HG03196 (cell line): Measurements from ENCODE around the gene CD2.

Experiments used
- ATAC-seq: cut with Tn5 transposase; IDR thresholded peaks from one replicate; pipeline ENCODE4 v1.9.1; 2021; ENCODE audit not compliant: unreplicated experiment

CD2 gene

GRCh38 chr1:116760487-116760886 is 6.3 kb downstream of the CD2 start:
- no peak for ATAC-seq

GRCh38 chr1:116760996-116761665 is 6.9 kb downstream of the CD2 start:
- no peak for ATAC-seq

GRCh38 chr1:116762281-116762680 is 8.1 kb downstream of the CD2 start:
- no peak for ATAC-seq

DNA sequence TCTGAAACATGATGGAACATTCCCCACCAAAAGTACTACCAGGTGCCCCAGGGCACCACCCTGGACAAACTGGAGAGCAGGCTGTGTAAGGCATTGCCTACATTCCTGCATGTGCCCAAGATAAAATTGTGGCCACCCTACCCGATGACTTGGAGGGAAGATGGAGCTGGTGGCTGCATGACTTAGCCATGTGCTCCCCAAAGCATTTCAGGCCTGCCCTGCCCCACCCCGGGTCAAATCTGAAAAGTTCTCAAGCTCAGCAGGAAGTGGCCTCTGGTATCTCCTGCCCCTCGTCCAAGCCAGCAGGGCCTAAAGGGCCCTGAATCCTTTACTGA is 8.5 kb downstream of the CD2 start:
- no peak for ATAC-seq

GRCh38 chr1:116763116-116763786 is 9.0 kb downstream of the CD2 start:
- no peak for ATAC-seq

- ATAC-seq, result no peak
Observed at GRCh38 chr1:116763787-116764465, 9.7 kb downstream of the CD2 start.

DNA sequence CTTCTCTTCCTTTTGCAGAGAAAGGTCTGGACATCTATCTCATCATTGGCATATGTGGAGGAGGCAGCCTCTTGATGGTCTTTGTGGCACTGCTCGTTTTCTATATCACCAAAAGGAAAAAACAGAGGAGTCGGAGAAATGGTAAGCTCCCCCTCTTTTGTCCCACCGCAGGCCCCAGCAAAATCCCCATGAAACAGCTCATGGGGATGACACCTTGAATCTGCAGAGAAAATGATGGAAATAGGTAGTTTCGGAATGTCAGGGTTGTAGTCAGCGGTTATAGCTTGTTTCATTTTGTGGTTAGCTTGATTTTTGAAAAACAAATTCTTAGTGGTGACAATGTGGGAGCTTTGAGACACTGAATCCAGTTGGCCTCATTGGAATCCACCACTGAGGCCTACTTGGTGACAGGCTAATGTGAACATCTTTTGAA is 10.3 kb downstream of the CD2 start:
- ATAC-seq, result no peak

DNA sequence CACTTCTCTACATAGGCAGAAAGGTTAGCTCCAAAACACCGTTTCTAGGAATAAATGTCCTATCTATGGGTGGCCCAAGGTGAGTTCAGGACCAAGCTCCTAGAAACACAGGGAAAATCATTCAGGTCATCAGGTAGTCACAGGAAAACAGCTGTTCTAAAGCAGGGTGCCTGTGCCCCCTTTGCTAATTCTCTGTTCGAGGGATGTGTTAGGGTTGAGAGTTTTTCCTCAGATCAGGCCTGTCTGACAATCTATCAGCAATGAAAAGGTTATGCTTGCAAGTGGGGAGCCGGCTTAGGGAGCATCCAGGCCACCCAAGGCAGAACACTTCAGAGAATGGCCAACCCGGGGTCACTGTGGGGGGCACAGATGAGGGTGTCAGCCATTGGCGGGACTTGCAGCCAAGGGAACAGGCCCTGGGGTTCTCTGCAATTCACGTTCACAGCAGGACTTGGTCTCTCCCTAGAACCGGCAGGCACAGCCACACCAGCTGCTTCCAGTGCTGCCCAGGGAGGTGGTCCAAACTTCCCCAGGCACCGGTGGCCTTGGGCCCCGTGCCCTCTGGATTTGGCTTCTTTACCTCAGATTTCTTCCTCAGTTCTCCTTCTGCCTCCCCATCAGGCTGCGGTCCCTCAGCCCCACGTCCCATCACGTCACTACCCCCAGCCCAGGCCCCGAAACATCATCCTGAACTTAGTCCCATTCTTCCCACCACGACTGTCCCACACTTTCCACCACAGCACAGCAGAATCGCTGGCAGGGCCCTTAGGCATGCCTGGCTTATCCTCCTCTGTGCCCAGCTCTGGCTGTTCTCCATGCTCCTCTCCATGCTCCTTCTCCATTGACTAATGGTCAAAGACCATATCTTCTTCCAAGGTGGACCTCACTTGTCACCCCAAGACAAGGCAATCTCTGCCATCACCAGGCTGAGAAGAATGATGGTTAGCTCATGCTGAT is 11.0 kb downstream of the CD2 start:
- no peak for ATAC-seq

GRCh38 chr1:116765962-116766361 is 11.7 kb downstream of the CD2 start:
- ATAC-seq, result no peak

GRCh38 chr1:116766616-116767469 is 12.6 kb downstream of the CD2 start:
- no peak for ATAC-seq

- ATAC-seq, result no peak
Observed at GRCh38 chr1:116767782-116768382, 13.7 kb downstream of the CD2 start.

DNA sequence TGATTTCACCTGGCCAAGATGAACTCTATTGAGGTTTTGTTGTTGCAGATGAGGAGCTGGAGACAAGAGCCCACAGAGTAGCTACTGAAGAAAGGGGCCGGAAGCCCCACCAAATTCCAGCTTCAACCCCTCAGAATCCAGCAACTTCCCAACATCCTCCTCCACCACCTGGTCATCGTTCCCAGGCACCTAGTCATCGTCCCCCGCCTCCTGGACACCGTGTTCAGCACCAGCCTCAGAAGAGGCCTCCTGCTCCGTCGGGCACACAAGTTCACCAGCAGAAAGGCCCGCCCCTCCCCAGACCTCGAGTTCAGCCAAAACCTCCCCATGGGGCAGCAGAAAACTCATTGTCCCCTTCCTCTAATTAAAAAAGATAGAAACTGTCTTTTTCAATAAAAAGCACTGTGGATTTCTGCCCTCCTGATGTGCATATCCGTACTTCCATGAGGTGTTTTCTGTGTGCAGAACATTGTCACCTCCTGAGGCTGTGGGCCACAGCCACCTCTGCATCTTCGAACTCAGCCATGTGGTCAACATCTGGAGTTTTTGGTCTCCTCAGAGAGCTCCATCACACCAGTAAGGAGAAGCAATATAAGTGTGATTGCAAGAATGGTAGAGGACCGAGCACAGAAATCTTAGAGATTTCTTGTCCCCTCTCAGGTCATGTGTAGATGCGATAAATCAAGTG is 14.3 kb downstream of the CD2 start:
- no peak for ATAC-seq

- ATAC-seq, result no peak
Observed at GRCh38 chr1:116769104-116769452, 14.8 kb downstream of the CD2 start.

DNA sequence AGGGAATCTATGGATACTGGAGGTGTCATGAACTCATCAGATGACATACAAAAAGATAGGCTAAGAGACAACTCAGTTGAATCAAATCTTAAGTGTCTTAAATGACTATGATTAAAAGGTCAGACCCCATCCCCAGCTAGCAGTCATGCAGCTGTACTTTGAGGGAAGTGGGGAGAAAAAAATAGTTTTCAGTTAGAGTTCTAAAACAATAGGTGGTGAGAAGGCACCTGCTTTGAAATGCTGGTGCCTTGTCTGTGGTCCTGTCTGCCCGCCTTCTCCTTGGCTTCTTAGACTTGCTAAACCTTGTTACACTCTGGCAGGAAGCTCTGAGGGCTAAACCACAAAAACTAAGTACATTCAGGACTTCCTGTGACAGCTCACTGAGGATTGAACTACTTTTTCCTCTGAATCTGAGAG is 15.3 kb downstream of the CD2 start:
- ATAC-seq, result peak; percentile 81

GRCh38 chr1:116769994-116770393 is 15.8 kb downstream of the CD2 start:
- ATAC-seq, result no peak

- no peak for ATAC-seq
Observed at GRCh38 chr1:116770625-116771024, 16.4 kb downstream of the CD2 start.

DNA sequence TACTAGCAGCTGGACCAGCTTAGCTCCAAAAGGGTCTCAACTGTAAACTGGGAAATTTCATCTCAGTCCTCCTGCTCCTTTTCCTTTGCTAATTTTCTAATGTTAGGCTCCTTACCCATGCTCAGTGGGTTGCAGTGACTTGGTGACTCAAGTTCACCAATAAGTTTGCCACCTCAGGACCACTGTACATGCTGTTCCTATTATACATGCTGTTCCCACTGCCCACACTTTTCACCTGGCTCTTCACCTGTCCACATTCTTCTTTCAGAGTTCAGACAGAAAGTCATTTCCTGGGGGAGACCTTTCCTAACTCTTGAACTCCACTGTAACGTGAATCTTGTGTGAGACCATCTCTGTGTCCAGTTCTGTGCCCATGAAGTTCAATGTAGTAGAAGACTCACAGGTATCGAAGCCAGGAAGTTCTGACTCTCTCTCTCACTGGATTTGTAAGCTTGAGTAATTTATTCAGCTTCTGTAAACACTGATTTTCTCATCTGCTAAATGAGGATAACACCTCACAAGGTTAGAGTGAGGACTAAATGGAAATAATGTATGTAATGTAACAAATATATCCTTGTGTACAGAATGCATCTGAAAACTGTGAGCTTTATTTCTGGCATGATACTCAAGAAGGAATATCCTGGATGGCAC is 17.9 kb downstream of the CD2 start:
- no peak for ATAC-seq

DNA sequence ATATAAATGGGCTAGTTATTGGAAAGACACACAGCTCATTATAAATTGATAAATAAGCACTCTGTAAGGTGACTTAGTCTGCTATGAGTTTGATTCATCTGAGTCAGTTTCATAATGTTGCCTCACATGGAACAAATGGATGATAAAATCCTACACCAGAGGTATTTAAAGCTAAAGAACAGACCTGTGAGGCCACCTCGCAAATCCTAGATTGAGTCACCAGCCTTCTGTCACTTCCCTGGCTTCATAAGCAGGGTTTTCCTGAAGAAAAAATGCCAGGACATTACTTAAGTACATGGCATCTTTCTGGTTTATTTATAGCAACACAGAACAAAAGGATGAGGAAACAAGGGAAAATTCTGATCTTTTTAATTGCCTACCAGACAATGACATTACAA is 18.4 kb downstream of the CD2 start:
- ATAC-seq, result no peak
